ENCODE results near the gene WIPF2.

GRCh38 chr17:40287159-40287493 is 68.0 kb downstream of the WIPF2 start:
- no peak for TF ChIP-seq PBX3 (CRISPR knock-in tag; IDR thresholded peaks at IDR 0.05)
- TF ChIP-seq KLF9 (tag by site-specific recombination; IDR thresholded peaks at IDR 0.05; ENCODE audit: low read depth), result no peak
- TF ChIP-seq, protein P1, sequence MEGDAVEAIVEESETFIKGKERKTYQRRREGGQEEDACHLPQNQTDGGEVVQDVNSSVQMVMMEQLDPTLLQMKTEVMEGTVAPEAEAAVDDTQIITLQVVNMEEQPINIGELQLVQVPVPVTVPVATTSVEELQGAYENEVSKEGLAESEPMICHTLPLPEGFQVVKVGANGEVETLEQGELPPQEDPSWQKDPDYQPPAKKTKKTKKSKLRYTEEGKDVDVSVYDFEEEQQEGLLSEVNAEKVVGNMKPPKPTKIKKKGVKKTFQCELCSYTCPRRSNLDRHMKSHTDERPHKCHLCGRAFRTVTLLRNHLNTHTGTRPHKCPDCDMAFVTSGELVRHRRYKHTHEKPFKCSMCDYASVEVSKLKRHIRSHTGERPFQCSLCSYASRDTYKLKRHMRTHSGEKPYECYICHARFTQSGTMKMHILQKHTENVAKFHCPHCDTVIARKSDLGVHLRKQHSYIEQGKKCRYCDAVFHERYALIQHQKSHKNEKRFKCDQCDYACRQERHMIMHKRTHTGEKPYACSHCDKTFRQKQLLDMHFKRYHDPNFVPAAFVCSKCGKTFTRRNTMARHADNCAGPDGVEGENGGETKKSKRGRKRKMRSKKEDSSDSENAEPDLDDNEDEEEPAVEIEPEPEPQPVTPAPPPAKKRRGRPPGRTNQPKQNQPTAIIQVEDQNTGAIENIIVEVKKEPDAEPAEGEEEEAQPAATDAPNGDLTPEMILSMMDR (tag by site-specific recombination; IDR thresholded peaks at IDR 0.05), result no peak
- TF ChIP-seq ZNF776 (tag by site-specific recombination; IDR thresholded peaks at IDR 0.05; ENCODE audit: borderline replicate concordance), result no peak
- TF ChIP-seq SP2 (tag by site-specific recombination; IDR thresholded peaks at IDR 0.05), result no peak
- no peak for TF ChIP-seq YY1 (tag by site-specific recombination; IDR thresholded peaks at IDR 0.05)
- no peak for TF ChIP-seq ZNF10 (tag by site-specific recombination; IDR thresholded peaks at IDR 0.05)
- no peak for TF ChIP-seq ZNF274 (IDR thresholded peaks at IDR 0.05; ENCODE audit: low read length)
- TF ChIP-seq ZNF274 (tag by site-specific recombination; IDR thresholded peaks at IDR 0.05; ENCODE audit: borderline replicate concordance), result no peak
- TF ChIP-seq ZNF24 (tag by site-specific recombination; IDR thresholded peaks at IDR 0.05), result 0 out of 2 replicates have a peak, but pooled peaks have one; percentile 17
- TF ChIP-seq ZBTB20 (tag by site-specific recombination; IDR thresholded peaks at IDR 0.05), result no peak
- no peak for TF ChIP-seq ZNF510 (tag by site-specific recombination; IDR thresholded peaks at IDR 0.05; ENCODE audit: insufficient replicate concordance)
